GM11168 (cell line): Measurements from ENCODE around the gene MAML3.

Source experiments
- in situ Hi-C: fragments of 300-500 bp; cut with MboI; formaldehyde crosslinking; loops from one replicate; pipeline ENCODE4 v1.12.0; 2022; ENCODE audit warnings: low sequenced_read_pairs; ENCODE audit not compliant: unreplicated experiment

MAML3 gene

DNA sequence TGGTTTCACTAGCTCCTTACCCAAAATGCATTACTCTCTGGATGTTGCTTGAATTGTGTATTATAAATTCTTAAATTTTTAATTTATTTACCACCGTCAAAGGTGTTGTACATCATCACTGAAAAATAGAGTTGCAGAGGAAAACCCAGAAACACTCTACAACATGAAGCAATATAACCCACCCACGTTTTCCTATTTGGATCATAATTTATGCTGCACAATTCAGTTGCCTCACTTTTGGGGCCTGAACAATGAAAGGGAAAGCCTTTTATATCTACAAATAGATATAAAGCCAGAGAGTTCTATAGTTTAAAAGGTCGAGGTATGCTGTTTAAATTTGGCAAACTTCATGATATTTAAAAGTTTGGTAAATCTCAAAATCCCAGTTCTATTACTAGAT is 372.9 kb downstream of the MAML3 start:
- in situ Hi-C loops: no loop called here

DNA sequence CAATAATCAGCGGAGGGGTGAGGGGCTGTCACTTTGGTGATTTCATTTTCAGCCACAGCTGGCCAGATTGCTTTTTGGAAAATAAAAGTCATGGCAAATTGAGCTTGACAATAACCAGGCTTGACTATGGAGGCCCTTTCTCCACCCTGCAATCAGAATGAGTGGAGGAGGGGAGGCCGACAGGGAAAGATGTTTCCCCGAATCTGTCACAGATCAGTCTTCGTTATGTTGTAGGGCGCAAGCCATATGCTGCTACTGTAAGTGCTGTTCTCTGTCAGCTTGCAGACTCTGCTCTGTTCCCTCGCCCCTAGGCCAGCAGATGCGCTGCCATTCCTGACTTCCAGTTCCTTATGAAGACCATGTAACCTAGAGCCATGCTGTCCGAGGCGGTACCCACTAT is 374.3 kb downstream of the MAML3 start:
- in situ Hi-C loops: no loop called here

DNA sequence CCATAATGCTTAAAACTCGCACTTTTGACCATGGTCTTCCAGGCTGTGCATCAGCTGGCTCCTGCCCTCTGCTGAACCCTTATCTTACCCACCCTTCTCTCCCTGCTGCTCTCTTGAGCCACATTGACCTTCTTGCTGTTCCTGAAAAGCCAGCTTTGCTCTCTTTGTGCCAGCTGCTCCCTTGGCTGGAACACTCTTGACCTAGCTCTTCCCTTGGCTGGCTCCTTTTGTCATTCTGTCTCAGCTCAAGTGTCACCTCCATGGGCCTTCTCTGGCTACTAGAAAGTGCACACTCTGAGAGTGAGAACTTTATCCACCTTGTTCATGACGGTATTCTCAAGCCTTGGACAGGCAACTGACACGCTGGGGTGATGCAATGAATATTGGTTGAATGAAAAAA is 376.2 kb downstream of the MAML3 start:
- in situ Hi-C loops: no loop called here

DNA sequence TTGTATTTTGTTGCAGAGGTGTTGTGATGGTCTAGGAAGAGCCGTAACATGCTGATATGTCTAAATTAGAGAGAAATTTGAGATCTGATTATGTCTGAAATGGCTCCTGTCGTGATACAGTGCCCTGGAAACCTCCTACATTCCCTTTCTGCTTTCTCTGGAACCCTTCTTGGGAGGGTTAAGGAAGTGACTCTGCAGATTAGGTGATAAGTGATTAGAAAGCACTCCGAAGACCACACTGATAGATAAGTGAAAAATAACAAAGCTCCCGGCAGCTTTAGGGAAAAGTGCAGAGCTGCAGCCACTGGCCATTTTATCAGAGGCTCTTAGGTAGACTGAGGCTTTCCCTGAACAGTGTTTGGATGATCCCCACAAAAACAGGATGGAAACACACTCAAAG is 377.7 kb downstream of the MAML3 start:
- in situ Hi-C loops: no loop called here

DNA sequence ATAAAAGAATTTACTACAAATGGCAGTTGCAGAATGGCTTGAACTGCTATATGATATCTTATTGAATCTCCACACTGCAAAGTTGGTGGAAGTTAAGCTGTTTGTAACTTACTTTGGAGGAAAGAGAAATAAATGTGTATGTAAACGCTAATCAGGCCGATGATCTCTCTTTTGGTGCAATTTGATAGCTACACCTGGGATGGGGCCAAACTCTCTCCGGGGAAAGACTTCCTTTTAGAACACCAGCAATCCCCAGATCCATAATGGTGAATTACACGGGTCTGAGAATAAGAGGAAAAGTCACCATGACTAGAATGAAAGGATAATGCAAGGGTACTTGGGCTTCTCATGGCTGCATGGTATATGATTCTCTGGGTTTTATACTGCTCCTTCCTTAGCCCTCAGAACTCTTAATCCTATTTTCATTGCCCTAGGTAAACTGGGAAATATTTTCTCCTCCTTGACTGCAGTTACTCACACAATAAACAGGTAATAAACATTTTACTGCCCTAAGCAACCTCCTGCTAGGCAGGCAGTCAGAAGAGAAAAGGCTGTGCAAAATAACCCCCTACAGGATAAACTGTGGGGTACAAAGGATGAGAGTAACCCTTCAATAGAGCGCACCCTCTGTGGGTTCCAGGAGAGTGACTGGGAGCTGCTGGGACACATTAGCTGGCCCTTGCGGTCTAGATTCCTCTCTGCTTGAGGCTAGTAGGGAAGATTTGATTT is 379.1 kb downstream of the MAML3 start:
- in situ Hi-C loops: no loop called here

DNA sequence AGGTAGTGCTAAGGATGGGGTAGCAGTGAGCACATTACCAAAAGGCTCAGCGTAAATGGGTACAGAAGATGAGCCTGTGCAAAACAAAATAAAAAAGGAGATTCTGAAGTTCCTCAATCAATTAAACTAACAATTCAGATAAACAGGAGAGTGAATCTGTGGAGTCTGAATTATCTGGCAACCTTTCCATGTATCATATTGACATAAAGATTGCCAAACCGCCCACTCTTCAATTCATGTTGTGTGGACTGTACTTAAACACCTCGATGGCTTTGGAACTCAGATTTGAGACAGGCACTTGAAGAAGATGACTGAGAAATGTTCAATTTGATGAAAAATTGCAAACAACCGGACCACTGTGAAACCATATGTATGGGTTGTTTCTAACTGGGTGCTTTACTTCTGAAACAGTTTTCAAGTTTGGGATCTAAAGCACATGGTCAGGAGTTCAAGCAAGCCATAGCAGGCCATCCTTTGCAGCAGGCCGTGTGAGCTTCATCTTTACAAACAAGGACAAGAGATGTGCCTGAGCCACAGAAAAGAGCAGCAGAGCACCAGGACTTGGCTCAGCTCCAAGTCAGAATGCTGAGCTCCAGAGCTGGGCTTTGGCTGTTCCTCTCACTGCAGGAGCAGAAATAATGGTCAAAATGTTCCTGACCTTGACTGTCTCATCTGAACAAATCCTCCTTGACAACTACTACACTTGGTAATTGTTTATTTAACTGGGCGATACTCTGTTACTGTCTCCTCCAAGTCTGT is 380.2 kb downstream of the MAML3 start:
- in situ Hi-C loops: no loop called here

DNA sequence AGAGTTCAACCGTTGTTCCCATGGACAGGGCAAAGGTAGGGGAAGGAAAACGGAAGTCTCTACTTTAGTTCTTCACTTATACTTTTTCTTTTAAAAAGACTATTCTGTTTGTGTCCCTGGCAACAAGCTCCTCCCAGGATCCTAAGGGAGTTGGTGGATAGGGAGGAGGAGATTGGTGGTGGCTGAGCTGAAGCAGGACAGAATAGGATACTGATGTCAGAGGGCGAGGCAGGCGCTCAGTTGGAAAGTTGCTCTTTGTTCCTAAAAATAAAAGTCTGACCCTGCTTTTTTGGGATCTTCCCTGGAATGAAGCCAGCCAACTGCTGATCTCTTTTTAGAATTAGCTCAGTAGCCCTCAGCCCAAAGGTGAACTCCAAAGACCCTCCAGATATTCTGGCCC is 383.6 kb downstream of the MAML3 start:
- in situ Hi-C loops: no loop called here

DNA sequence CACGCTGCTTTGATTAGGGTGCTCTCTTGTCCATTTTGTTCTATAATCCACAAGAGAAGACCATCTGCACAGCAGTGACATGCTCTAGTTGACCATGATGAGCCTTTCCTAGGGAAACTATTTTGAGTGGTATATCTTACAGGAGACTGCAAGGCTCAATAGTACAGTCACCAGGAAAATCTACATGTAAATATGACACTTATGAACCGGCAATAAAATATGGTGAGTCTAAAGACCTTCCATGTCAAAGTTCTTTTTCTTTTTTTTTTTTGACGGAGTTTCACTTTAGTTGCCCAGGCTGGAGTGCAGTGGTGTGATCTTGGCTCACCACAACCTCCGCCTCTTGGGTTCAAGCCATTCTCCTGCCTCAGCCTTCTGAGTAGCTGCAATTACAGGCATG is 384.6 kb downstream of the MAML3 start:
- in situ Hi-C loops: no loop called here

DNA sequence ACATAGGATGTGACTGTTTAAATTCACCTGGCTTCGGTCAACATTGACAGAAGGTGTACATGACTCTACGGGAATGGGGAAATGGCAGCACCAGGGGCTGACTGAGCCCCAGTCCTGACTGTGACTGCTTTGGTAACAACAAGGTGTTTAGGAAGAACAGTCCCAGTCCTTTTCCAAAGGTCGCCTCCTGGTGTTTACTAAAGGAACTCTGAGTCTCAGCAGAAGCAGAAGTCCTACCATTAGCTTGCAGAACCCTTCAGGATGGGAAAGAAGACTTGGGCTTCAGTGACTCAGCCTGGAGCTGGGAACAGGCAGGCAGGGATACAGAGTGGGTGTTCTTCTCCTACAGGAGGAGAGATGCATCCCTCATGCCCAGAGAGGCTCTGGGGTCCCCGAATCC is 385.1 kb downstream of the MAML3 start:
- in situ Hi-C loops: no loop called here

DNA sequence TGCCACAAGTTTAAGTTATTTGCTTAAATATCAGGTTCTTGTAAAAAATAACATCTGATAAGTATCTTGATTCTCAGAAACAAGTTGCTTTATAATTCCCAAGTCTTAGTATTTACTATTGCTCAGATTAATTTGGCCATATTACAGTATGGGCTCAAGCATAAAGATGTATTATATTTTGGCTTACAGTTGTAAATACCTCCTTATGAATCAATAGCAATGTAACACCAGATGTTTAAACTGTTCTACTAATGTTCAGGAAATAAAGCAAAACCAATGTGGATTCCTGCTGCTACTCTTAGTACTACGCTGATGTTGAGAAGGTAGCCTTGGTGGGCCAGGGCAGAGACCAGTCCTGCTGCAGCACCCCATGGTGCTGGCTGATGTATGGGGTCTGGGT is 385.6 kb downstream of the MAML3 start:
- in situ Hi-C loops: no loop called here

DNA sequence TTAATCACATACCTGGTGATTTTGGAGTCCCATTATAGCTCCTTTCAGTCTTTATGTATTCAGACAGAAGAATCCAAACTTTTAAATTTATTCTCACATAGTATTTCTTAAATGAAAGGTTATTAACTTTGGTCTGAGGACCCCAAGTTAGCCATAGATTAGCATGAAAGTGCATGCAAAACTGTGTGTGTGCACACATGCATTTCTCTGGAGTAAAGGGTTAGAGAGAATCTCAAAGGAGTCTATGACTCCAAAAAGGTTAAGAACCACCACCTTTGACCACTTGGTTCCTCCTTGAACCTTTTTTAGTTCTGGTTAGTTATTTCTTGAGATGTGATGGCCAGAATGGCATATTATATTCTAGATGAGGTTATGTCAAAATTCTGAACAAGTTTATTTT is 386.4 kb downstream of the MAML3 start:
- in situ Hi-C loops: no loop called here

DNA sequence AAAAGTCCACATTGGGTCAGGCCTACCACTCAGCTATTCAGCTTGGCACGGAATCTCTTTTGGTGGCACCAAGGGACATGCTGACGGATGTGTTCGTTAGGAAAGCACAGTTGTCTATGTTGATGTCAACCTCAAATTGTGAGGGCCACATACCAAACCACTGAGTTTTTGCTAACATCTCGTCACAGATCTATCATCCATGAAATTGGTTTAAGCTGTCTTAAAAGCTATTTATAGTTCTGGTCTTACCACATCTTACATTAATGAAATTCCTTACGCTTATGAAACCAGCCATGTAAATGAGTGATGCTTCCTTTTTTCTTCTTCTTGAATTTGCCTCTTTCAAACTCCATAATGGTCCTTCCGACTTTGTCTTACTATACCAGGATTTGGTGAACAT is 386.8 kb downstream of the MAML3 start:
- in situ Hi-C loops: no loop called here

DNA sequence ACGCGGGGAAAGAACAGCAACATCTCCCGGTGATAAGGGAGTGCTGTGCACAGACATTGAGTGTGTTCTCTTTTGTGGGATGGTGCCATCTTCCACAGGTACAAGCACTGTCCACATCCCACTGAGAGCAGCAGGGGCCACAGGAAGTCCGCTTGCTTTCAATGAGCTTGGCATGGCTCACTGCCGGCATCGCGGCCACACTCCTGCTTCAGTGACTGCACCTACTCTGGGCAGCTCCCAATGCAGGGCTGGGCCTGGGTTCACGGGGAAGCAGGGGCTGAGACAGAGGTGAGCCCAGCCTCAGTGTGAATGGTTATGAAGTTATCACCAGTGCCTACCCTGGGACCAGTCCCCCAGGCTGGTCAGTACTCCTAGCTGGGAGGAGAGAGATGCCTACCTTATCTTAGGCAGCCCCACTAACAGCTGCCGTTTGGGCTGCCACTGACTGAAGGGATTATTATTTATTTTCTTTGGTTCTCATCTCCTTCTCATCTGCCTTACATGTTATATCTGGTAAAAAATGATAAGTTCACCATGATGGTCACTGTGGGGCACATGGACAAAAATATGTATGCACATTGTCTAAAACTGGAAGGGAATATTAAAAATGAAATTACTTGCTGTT is 389.2 kb downstream of the MAML3 start:
- in situ Hi-C loops: no loop called here

DNA sequence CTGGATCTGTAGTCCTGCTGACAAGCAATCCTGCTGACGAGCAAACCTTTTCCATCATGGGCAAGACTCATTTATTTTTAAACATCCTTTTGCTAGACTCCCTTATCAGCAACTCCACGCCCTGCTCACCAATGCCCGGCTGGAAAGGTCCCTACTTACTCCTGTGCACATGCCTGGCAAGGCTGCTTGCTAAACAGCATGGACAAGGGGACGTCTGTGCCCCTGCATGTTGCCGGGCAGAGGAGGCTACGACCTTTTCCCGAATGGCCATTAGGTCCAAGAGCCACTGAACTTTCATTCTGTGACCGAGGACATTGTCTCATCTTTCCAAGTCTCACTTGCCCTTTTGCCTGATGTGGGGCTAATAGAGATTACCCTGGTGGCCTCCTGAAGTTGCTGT is 389.8 kb downstream of the MAML3 start:
- in situ Hi-C loops: no loop called here

DNA sequence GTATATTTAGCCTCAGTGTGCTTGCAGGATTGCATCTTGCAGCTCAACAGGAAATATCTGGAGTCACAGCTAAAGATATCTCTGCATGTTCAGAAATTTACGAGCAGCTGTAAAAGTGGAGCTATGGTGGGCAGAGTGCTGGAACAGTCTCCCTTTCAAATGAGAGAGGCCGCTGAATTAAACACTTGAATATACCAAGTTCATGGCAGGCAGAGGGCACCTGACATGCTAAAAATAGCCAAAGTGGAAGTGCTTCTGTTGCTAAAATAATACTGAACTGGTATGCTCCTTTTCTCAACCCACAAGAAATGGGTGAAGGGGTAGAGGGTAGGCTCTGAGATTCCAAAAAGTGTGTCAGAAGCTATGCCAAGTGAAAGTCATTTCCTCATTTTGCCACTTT is 390.3 kb downstream of the MAML3 start:
- in situ Hi-C loops: no loop called here

DNA sequence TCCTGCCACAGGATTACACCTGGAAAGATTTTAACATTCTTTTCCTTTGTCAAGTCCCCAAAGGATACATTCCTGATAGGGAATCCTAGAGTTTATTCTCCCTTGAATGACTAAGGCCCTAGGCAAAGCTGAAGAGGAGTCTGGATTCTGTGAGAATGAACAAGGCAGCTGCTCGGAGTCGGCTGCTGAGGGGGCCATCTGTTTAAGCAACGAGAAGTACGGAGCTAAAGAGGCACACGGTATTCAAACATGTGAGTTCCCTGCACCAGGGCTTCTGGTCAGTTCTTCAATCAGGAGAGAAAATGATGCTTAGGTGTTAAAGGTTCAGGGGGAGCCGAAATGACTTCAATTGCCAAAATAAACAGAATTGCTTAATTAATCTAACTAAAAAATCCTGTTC is 390.8 kb downstream of the MAML3 start:
- in situ Hi-C loops: no loop called here

DNA sequence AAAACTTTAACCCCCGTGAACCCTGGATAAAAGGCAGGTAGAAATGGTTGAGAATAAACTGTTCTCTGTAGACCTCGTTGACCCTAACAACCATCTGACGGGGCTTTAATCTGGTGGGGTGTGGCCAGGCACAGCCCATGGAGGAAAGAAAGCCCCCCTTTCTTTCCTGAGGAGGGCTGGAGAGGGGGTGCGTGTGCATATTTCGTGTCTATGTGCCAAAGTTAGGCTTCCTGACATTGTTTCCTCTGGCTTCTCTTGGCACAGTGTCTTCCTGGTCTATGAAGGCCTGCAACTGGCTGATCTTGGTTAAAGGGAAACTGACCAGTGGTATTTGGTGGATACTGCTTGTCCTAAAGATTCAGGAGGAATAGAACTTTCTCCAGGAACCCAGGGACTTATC is 391.3 kb downstream of the MAML3 start:
- in situ Hi-C loops: no loop called here

DNA sequence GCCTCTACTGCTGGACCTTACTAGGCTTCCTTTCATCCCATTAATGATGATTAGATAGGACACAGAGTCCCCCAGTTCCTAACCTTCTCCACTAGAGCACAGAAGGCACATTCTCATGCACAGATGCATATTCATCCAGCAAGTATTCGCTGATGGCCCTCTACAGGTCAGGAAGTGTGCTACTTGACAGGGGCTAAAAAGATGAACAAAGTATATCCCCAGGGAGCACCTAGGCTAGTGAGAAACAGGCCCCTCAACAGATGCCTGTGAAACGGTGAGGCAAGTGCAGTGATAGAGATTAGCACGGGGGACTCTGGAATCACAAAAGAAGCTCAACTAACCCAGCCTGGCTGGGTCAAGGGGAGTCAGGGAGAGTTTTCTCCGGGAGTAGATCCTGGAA is 392.5 kb downstream of the MAML3 start:
- in situ Hi-C loops: no loop called here

DNA sequence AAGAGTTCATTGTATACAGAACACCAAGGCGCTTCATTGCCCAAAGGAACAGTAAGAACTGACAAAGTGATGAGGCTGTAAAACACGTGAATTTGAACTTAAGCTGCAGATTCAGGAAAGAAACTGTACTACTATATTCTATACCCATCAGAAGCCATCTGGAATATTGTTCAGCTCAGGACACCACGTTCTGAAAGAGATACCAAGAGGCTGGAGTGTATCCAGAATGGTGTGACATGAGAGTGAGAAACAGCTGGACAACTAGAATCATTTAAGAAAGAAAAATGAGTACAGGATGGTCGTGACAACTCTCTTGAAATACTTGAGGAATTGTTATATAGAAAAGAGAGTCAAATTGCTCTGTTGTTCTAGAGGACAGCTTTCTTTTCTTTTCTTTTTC is 393.4 kb downstream of the MAML3 start:
- in situ Hi-C loops: no loop called here

DNA sequence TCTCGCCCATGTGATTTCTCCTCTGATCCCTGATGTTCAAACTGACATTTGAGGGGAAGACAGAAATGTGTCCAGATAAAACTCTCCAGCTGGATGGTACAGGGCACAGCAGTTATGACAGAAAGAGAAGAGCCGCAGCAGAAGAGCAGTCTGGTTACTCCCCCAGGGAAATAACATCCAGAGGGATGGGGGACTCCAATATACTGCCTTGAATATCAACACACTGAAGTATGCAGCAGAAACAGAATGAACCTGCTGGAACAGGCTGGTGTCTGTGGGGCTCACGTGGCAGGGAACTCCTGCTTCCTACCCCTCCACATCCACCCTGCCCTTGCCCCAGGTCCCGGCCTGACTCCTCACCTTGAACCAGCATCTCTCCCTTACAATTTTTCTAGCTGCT is 394.9 kb downstream of the MAML3 start:
- in situ Hi-C loops: no loop called here

DNA sequence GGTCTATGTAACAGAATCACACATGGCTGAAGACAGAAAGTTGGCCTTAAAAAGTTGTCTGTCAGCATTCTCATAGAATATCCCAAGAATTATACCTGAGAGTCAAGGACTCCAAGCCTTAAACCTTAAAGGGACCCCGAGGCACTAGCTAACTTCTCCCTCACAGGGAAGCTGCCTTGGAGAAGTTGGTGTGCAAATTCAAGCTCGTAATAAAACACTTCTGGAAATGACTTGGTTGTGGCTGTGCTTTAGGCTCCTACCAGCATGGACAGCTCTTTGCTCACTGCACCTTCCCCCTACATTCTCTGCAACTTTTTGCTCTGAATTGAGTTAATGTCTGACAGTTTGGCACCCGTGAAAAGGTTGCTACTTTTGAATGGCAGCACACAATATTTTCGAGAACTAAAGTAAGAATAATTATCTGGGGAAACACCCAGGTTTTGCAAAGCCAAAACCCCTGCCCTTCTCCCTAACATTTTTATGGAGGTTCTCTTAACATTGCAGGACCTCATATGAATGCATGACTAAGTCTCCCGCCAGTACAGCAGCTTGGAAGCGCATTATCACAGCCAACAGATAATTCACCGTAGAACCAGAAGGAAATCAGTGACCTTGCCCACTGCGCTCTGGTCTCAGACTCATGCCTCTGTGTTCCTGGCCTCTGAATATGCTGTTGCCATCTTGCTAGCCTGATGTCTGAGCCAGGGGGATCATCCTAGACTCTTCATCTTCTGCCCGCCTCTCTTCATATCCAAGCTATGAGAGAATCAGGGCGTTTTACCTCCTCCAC is 397.4 kb downstream of the MAML3 start:
- in situ Hi-C loops: no loop called here
